HUES48 (cell line): ENCODE measurements around the gene INIP.
"Not testable (repeated sequence)": the region's sequence is repeated elsewhere in the genome, so short reads cannot be mapped to it uniquely, and the experiment has no call there.

ENCODE experiments used
- H3K27ac ChIP-seq: one replicate; pipeline ENCODE4 v1.7.0; 2013; ENCODE audit warnings: low read depth, low read length, inconsistent platforms
- H3K27me3 ChIP-seq: 2 replicates; pipeline ENCODE4 v1.6.1; 2013; ENCODE audit warnings: mild to moderate bottlenecking, low read length; ENCODE audit not compliant: control insufficient read depth, insufficient read depth
- H3K36me3 ChIP-seq: 2 replicates; pipeline ENCODE4 v1.6.1; 2013; ENCODE audit warnings: low read length; ENCODE audit not compliant: control insufficient read depth, insufficient read depth
- H3K4me1 ChIP-seq: 2 replicates; pipeline ENCODE4 v1.6.1; 2013; ENCODE audit warnings: mild to moderate bottlenecking, low read length; ENCODE audit not compliant: control insufficient read depth, insufficient read depth
- H3K4me3 ChIP-seq: 2 replicates; pipeline ENCODE4 v1.5.1; 2013; ENCODE audit warnings: mild to moderate bottlenecking, low read depth, low read length
- H3K9ac ChIP-seq: 2 replicates; pipeline ENCODE4 v1.6.1; 2013; ENCODE audit warnings: mild to moderate bottlenecking, low read depth, low read length, moderate library complexity
- H3K9me3 ChIP-seq: 2 replicates; pipeline ENCODE4 v1.6.1; 2013; ENCODE audit warnings: low read length; ENCODE audit not compliant: control insufficient read depth, insufficient read depth

The INIP gene

DNA sequence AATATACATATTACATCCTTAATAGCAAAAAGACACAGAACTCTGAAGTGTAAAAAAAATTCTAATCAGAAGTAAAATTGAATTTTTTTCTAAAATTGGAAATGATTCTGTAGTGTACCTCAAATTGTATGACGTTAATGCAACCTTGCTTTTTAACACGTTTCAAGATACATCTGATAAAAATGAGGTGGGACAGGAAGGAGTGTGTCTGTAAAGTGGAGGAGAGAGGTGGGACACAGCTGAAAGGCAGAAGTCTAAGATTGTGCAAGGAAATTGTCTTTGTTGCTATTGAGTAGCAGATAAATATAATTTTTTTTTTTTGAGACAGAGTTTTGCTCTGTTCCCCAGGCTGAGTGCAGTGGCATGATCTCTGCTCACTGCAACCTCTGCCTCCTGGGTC is 17.0 kb upstream of the INIP start:
- Histone ChIP-seq H3K36me3 (no peaks in the 10 kb centered on the region), H3K4me1 (no peaks in the 10 kb centered on the region), H3K4me3 (no peak overlapping the region), H3K27me3 (no peaks in the 10 kb centered on the region), H3K9me3 (no peaks in the 10 kb centered on the region), H3K9ac (no peak overlapping the region), H3K27ac (no peak overlapping the region)

DNA sequence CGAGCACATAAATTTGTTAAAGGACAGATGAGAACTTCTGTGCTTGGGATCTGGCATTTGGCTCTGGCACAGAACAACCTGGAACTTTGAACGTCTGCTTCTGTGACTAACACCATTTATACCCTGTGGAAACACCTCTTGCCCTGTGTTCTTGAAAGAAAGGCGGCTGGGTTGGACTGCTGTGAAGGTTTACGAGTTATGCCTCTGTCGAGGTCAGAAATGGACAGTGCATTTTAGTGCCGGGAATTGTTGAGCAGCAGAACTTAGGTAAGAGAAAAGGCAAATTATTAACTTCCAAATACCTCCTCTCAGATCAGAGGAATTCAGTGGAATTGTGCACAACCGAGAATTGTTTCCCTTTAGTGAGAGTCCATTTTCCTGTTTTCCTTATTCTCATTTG is 14.1 kb upstream of the INIP start:
- Histone ChIP-seq H3K27ac (no peak overlapping the region), H3K4me3 (no peak overlapping the region), H3K4me1 (no peaks in the 10 kb centered on the region), H3K9me3 (no peaks in the 10 kb centered on the region), H3K36me3 (no peaks in the 10 kb centered on the region), H3K27me3 (no peaks in the 10 kb centered on the region), H3K9ac (no peak overlapping the region)

DNA sequence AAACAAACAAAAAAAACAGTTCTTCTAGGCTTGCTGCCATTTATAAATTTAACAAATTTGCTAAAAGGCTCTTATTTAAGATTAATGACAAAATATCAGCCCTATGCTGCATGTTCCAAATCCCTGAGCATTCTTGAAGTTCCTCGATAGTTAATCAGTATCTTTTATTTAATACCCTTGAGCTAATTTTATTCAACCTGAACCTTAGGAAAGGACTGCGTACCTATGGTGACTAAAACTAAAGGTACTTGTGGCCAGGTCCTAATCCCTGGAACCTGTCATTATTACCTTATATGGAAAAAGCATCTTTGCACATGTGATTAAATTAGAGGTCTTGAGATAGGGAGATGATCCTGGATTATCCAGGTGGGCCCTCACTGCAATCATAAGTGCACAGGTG is 10.5 kb upstream of the INIP start:
- no peak overlapping the region for H3K9ac ChIP-seq
- H3K4me1 ChIP-seq: no peaks in the 10 kb centered on the region
- H3K9me3 ChIP-seq: no peaks in the 10 kb centered on the region
- H3K36me3 ChIP-seq: no peaks in the 10 kb centered on the region
- no peak overlapping the region for H3K27ac ChIP-seq
- no peaks in the 10 kb centered on the region for H3K27me3 ChIP-seq
- no peak overlapping the region for H3K4me3 ChIP-seq

DNA sequence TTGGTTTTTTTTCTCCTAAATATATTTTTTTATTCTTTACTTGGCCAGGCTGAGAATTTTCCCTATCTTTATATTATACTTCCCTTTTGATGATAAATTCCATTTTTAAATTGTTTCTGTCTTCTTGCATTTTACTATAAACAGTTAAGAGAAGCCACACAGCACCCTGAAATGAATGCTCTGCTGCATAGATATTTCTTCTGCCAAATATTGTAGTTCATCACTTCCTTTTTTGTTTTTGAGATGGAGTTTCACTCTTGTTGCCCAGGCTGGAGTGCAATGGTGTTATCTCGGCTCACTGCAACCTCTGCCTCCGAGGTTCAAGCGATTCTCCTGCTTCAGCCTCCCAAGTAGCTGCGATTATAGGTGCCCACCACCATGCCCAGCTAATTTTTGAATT is 8.5 kb upstream of the INIP start:
- no peaks in the 10 kb centered on the region for H3K9me3 ChIP-seq
- H3K27me3 ChIP-seq: no peaks in the 10 kb centered on the region
- no peak overlapping the region for H3K9ac ChIP-seq
- H3K4me3 ChIP-seq: no peak overlapping the region
- H3K27ac ChIP-seq: no peak overlapping the region
- H3K36me3 ChIP-seq: no peaks in the 10 kb centered on the region
- no peaks in the 10 kb centered on the region for H3K4me1 ChIP-seq

DNA sequence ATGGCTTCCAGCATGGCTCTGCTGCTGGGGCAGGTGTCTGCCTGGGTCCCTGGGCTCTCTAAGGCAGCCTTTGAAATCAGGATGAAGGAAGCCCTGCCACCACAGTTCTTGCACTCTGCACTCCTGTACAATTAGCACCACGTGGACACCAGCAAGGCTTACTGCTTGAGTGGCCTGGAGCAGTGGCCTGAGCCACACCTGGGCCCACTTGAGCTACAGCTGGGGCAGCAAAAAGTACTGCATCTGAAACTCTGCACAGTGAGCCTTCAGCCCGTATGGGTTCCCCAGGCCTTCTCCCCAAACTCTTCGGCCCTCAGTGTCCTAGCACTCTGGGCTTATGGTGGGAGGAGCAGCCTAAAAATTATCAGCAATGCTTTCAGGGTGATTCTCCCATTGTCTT is 8.0 kb upstream of the INIP start:
- Histone ChIP-seq H3K4me1 (no peaks in the 10 kb centered on the region), H3K9ac (no peak overlapping the region), H3K4me3 (no peak overlapping the region), H3K27ac (no peak overlapping the region), H3K27me3 (no peaks in the 10 kb centered on the region), H3K36me3 (no peaks in the 10 kb centered on the region), H3K9me3 (no peaks in the 10 kb centered on the region)

DNA sequence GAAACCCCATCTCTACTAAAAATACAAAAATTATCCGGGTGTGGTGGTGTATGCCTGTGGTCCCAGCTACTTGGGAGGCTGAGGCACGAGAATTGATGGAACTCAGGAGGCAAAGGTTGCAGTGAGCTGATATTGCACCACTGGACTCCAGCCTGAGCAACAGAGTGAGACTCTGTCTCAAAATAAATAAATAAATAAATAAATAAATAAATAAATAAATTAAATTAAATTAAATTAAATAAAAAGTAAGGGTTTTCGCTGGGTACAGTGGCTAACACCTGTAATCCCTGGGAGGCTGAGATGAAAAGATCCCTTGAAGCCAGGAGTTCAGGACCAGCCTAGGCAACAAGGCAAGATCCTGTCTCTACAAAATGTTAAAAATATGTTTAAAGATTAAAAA is 4.8 kb upstream of the INIP start:
- H3K27ac ChIP-seq, H3K9me3 ChIP-seq, H3K4me1 ChIP-seq, H3K27me3 ChIP-seq, H3K36me3 ChIP-seq, H3K9ac ChIP-seq, H3K4me3 ChIP-seq: not testable (repeated sequence)

DNA sequence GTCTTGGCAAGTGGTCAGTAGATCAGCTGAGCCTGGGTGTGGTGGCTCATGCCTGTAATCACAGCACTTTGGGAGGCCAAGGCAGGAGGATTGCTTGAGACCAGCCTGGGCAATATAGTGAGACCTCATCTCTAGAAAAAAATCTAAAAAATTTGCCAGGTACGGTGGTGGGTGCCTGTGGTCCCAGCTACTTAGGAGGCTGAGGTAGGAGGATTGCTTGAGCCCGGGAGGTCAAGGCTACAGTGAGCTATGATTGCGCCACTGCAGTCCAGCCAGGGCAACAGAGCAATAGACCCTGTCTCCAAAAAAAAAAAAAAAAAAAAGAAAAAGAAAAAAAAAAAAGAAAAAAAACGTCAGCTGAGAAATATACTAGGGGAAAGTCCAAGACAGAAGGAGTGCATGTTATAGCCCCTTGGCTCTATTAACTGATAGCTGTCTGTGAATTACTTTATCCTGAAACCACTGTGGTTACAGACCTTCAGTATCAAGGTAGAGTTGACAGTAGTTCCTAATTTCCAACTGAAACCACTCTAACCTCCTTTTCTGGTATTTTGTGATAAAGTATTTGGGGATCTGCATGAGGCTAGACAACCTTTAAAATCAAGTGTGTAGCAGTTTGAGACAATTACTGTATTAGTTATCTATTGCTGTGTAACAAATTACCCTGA is 2.3 kb upstream of the INIP start:
- Histone ChIP-seq H3K36me3 (no peaks in the 10 kb centered on the region), H3K4me3 (no peak overlapping the region), H3K9me3 (no peaks in the 10 kb centered on the region), H3K9ac (no peak overlapping the region), H3K27ac (no peak overlapping the region), H3K27me3 (no peaks in the 10 kb centered on the region), H3K4me1 (no peaks in the 10 kb centered on the region)

DNA sequence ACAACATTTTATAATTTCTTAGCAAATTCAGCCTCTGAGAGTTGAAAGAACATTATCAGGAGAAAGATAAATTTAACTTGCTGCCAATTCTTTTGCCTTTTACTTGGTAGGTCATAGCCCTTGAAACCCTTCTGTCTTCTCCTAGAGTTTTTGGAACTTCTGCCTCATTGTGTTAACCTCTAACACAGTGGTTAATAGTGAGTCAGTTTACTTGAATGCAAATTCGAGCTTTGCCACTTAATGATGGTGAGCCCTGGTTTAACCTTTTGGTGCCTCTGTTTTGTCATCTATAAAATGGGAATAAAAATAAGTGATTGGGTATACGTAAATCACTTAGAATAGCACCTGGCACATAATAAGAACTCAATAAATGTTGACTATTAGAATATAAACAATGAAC is 1.8 kb upstream of the INIP start:
- H3K36me3 ChIP-seq: peaks cover 5% of the 10 kb centered on the region

DNA sequence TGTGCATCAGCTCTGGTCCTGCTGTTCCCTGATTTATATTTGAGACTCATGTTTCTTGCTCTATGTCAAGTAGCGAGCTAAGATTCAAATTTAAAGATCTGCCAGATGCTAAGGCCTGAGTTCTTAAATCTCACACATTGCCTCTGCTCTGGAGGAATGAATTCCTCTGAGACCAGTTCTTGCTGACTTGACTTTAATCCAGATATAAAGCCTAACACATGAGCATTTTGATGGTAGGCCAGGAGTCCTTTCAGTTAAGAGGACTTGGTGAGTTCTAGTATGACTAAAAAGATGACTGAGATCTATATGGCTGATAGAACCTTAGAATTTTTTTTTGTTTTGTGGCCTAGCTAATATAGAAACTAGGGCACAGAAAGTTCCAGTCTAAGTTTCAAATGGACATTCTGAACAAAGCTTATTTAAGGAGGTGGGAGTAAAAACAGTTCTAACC is 1.3 kb upstream of the INIP start:
- no peaks in the 10 kb centered on the region for H3K4me1 ChIP-seq
- H3K4me3 ChIP-seq: no peak overlapping the region
- peaks cover 9% of the 10 kb centered on the region for H3K36me3 ChIP-seq
- H3K27ac ChIP-seq: no peak overlapping the region
- H3K9ac ChIP-seq: no peak overlapping the region
- no peaks in the 10 kb centered on the region for H3K9me3 ChIP-seq
- H3K27me3 ChIP-seq: no peaks in the 10 kb centered on the region

More for the DNA sequence above, 1.8 kb upstream of the INIP start:
- no peak overlapping the region for H3K9ac ChIP-seq
- no peaks in the 10 kb centered on the region for H3K9me3 ChIP-seq
- no peak overlapping the region for H3K27ac ChIP-seq
- no peaks in the 10 kb centered on the region for H3K4me1 ChIP-seq
- H3K4me3 ChIP-seq: no peak overlapping the region
- no peaks in the 10 kb centered on the region for H3K27me3 ChIP-seq

DNA sequence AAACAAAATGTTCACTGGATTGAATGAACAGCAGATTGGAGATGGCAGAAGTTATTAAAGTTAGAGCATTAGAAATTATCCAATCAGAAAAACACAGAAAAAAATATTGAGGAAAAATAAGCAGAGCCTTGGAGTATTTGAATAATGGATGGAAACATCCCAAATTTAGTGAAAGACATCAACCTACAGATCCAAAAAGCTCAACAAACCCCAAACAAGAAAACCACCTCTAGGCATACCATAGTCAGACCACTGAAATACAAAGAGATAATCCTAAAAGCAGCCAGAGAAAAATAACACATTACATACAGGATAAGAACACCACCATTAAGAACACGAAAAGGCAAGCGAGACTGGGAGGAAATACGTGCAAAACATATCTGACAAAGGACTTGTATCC is 5.2 kb downstream of the INIP start:
- H3K36me3 ChIP-seq: peaks cover 25% of the 10 kb centered on the region

DNA sequence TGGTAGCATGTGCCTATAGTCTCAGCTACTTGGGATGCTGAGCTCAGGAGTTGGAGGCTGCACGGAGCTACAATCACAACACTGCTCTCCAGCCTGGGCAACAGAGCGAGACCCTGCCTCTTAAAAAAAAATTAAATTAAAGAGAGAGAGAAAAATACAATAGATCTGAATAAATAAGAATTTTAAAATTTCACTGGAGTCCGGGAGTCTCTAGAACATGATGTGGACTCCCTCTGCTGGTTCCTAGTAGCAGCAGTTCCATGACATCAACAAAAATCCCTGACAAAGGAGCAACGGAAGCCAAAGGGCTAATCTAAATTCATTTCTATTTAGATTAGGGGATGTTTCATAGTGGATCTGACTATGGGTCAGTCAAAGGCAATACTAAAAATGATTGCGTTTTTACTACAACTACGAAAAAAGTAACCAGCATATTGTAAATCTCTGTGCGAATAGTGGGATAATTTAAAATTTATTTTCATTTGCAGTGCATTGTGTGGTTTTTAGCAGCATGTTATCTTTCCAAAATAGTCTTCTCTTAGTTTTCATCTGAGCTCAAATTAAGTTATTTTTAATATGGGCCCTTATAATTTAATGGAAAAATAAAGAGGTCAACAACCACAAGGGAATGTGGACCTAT is 6.7 kb downstream of the INIP start:
- peaks cover 25% of the 10 kb centered on the region for H3K36me3 ChIP-seq
- H3K4me3 ChIP-seq: no peak overlapping the region
- no peaks in the 10 kb centered on the region for H3K9me3 ChIP-seq
- no peaks in the 10 kb centered on the region for H3K4me1 ChIP-seq
- H3K9ac ChIP-seq: no peak overlapping the region
- H3K27ac ChIP-seq: no peak overlapping the region
- no peaks in the 10 kb centered on the region for H3K27me3 ChIP-seq

More for the DNA sequence above, 5.2 kb downstream of the INIP start:
- Histone ChIP-seq H3K9ac (no peak overlapping the region), H3K27ac (no peak overlapping the region), H3K9me3 (no peaks in the 10 kb centered on the region), H3K4me1 (no peaks in the 10 kb centered on the region), H3K4me3 (no peak overlapping the region), H3K27me3 (no peaks in the 10 kb centered on the region)
